Motor neuron (in vitro differentiated cells): Measurements from ENCODE around the gene EDEM3. TPM values are rescaled to one million over a fixed set of nuclear protein-coding genes. Genes with fewer than 3 reads are reported as not detected.

ENCODE experiments used
- ATAC-seq, 8 experiments: fragments of 200-7000 bp; cut with Tn5 transposase; replicated peaks in 6 of 8; 2 replicates each; pipeline ENCODE4 v1.8.0; 2021; ENCODE audit warnings: mild to moderate bottlenecking in 8 of 8, moderate library complexity in 8 of 8
- H3K27ac ChIP-seq, 2 donors: fragments of 250-450 bp; sonication (Bioruptor Pico); 2 replicates each; pipeline ENCODE4 v1.9.0; 2021; ENCODE audit warnings: antibody characterized with exemption in 2 of 2, mild to moderate bottlenecking in 2 of 2, moderate library complexity in 1 of 2
- H3K4me1 ChIP-seq, 2 donors: fragments of 250-450 bp; sonication (Bioruptor Pico); replicated peaks in 1 of 2; 2 replicates each; pipeline ENCODE4 v1.6.1; 2021; ENCODE audit warnings: antibody characterized with exemption in 2 of 2, mild to moderate bottlenecking in 2 of 2, moderate library complexity in 1 of 2
- H3K4me3 ChIP-seq, 5 donors: fragments of 250-450 bp; sonication (Bioruptor Pico); 2 replicates each; pipeline ENCODE4 v1.9.0; 2021; ENCODE audit warnings: antibody characterized with exemption in 5 of 5, mild to moderate bottlenecking in 5 of 5, moderate library complexity in 4 of 5
- WGBS, 10 experiments: fragments of 450-650 bp; shearing (Covaris generic); methylation state at CpG; one replicate each; pipeline ENCODE4 v1.0.0; 2022; 5-methylcytosine and 5-hydroxymethylcytosine counted together
- in situ Hi-C, 9 experiments: fragments of 400-800 bp; cut with MboI; loops; one replicate each; pipeline ENCODE4 v1.15.0; 2021; ENCODE audit warnings: low sequenced_read_pairs in 9 of 9, low pct_unique_long_range_greater_than_20kb in 2 of 9; ENCODE audit not compliant: unreplicated experiment in 9 of 9
- total RNA-seq, 8 experiments: library from RNA; unstranded; fragments of 300-600 nt; gene quantifications; 2 replicates each; pipeline versions ENCODE4 v1.2.3 to v1.2.4, GENCODE V29; 2022

Gene EDEM3
- total RNA-seq, result 100 to 1,000 TPM in 1 of 8 experiments, 10 to 100 TPM in 7; 24.1 to 127 (median 40.9) TPM

- H3K27ac ChIP-seq, result peak within 1 kb of the TSS; percentile 92 to 94
- WGBS, 10 experiments, result 0 to 1% (median 1%) methylated on average over 1 to 55 of the region's 76 CpGs; no CpG with 5 or more reads in 5 of the 10 experiments
- H3K4me3 ChIP-seq, result peak within 1 kb of the TSS; percentile 65 to 93 (median 88)
- peak; percentile 89 to 95 (median 94) for ATAC-seq
- in situ Hi-C loops, result no loop called here
- peaks cover 7 to 16% of the 10 kb centered on the region in 2 donors for H3K4me1 ChIP-seq
Observed at GRCh38 chr1:184754476-184755225, at the start of gene EDEM3. EDEM3 (minus strand) TSS chr1:184754858; CDS start chr1:184754646, 212 bp downstream.

DNA sequence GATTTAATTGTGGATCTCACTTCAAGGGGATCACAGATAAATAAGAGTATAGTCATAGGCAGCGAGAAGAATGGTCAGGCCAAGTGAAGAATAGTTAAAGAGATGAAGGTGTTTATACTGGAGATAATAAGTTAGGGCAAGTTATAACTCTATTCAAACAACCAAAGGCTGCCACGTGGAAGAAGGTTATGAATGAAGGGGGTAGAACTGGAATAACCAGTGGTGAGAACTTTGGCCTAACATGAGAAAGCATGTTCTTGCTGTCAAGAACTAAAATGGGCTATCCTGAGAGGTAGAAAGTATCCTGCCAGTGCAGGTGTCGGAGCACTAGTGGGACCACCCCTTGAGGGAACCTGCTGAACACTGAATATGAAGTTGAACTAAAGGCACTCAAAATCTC, 49.6 kb upstream of the EDEM3 start:
- Histone ChIP-seq H3K4me1 (no peaks in the 10 kb centered on the region), H3K27ac (no peak overlapping the region), H3K4me3 (no peak overlapping the region)
- no peak for ATAC-seq
- 60 to 100% (median 84%) methylated on average over 1 to 3 of the region's 3 CpGs; no CpG with 5 or more reads in 1 of the 10 experiments for WGBS, 10 experiments
- in situ Hi-C loops, result loop anchor here in 7 of 9 experiments (10.0 to 25.0 kb wide), 12 partner anchors 171 to 1433 kb away; partner anchors contain the start of genes SWT1 (in 3 of the 7), TRMT1L (in 3 of the 7) and NIBAN1 (in 1 of the 7)

DNA sequence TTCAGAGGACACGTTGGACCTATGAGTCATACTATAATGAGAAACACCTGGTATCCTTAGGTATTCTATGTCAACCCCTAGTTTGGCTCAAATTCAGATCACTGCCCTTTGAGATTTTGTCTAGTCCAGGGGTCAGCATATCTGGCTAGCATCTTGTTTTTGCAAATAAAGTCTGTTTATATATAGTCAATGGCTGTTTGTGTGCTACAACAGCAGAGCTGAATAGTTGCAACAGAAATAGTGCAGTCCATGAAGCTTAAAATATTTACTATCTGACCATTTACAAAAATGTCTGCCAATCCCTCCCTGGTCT, 48.5 kb upstream of the EDEM3 start:
- no peak for ATAC-seq
- H3K27ac ChIP-seq, result no peak overlapping the region
- in situ Hi-C loops, result loop anchor here in 7 of 9 experiments (10.0 to 25.0 kb wide), 12 partner anchors 172 to 1434 kb away; partner anchors contain the start of genes SWT1 (in 3 of the 7), TRMT1L (in 3 of the 7) and NIBAN1 (in 1 of the 7)

DNA sequence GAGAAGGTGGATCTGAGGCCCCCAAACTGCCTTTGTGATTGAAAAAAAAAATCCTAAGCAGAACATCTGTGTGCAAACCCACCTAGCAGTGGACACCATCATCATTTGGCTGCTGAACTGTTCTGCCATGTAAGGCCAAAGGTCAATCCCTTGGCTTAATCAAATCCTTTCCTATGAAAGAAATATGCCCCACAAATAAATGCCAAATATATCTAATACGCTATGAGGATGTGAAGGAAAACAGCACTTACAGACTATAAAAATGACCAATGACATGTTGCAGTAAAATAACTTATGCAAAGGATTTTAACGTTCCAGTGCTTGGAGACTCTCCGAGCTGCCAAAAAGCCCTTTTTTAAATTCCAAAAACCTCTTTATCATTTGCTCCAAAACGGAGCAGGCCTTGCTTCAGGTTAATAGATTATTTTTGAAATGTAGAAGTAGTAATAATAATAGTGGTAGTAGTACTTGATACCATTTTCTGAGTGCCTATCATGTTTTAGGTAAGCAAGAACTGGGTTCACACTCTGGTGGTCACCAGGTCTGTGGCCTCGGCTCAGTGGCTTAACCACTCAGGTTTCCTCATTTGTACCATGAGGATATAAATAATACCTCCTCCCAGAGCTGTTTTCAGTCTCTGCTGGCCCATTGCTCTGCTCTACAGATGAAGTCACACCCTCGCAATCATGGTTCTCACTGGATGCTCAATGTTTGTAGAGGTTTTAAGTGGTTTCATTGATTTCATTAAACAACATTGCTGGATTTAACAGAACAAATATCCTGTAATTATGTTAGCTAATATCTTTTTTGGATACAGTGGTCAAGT, 47.9 kb upstream of the EDEM3 start:
- no peak overlapping the region for H3K27ac ChIP-seq
- no peaks in the 10 kb centered on the region for H3K4me1 ChIP-seq
- H3K4me3 ChIP-seq, result no peak overlapping the region
- in situ Hi-C loops, result loop anchor here in 7 of 9 experiments (10.0 to 25.0 kb wide), 12 partner anchors 172 to 1435 kb away; partner anchors contain the start of genes SWT1 (in 3 of the 7), TRMT1L (in 3 of the 7) and NIBAN1 (in 1 of the 7)
- no peak for ATAC-seq
- 52 to 100% (median 75%) methylated on average over 1 to 6 of the region's 6 CpGs; no CpG with 5 or more reads in 1 of the 10 experiments for WGBS, 10 experiments

More for the DNA sequence above, 48.5 kb upstream of the EDEM3 start:
- Histone ChIP-seq H3K4me3 (no peak overlapping the region), H3K4me1 (no peaks in the 10 kb centered on the region)
- 22 to 100% (median 94%) methylated on average over 1 of the region's 1 CpG; no CpG with 5 or more reads in 6 of the 10 experiments for WGBS, 10 experiments

- peak in 2 of 8 experiments; percentile 19 to 23 for ATAC-seq
- in situ Hi-C loops, result loop anchor here in 7 of 9 experiments (10.0 to 25.0 kb wide), 12 partner anchors 173 to 1436 kb away; partner anchors contain the start of genes SWT1 (in 3 of the 7), TRMT1L (in 3 of the 7) and NIBAN1 (in 1 of the 7)
- WGBS, 10 experiments, result 71 to 80% methylated on average over 1 of the region's 1 CpG; no CpG with 5 or more reads in 8 of the 10 experiments
- no peak overlapping the region for H3K4me3 ChIP-seq
- H3K4me1 ChIP-seq, result no peaks in the 10 kb centered on the region
- H3K27ac ChIP-seq, result no peak overlapping the region
Observed at GRCh38 chr1:184801503-184801902, 46.8 kb upstream of the EDEM3 start.

DNA sequence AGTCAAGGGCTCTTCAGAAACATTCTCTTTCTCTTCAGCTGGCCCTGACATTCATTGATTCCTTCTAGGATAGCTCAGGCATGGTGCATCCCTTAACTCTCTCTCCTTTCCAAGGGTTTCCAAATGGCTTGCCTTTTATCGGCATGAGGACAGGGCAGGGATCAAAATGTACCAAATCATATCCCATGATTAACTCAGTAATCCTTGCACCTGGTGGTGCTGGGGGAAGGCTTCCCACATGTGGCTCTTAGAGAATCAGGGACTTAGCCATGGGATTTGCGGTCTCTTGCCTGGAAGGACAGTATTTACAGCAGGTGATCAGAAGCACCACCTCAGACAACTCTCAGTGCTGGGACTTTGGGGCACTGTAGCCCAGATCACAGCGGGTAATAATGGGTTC, 46.2 kb upstream of the EDEM3 start:
- in situ Hi-C loops, result loop anchor here in 7 of 9 experiments (10.0 to 25.0 kb wide), 12 partner anchors 174 to 1436 kb away; partner anchors contain the start of genes SWT1 (in 3 of the 7), TRMT1L (in 3 of the 7) and NIBAN1 (in 1 of the 7)

DNA sequence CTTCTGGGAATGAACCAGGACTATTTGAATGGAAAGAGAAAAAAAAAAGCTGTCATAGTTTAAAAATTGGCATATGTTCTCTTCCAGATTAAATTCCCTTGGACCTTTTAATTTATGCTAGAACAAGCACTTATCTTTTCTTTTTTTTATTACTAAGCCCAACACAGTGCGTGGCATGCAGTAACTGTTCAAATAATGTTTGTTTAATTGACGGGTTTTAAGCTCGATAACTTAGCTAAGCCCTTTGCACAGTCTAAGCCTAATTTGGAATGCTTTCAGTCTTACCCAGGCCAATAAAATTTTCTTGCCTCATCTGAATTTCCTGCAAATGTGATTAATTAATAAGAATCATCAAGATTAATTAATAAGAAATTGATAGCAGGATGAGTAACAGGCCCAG, 39.3 kb upstream of the EDEM3 start:
- no peak for ATAC-seq
- Histone ChIP-seq H3K4me3 (no peak overlapping the region), H3K4me1 (peaks cover 0 to 2% of the 10 kb centered on the region in 2 donors), H3K27ac (no peak overlapping the region)
- in situ Hi-C loops, result no loop called here
- WGBS, 10 experiments, result 64 to 100% (median 89%) methylated on average over 2 to 3 of the region's 3 CpGs; no CpG with 5 or more reads in 1 of the 10 experiments

More for the DNA sequence above, 46.2 kb upstream of the EDEM3 start:
- Histone ChIP-seq H3K27ac (no peak overlapping the region), H3K4me3 (no peak overlapping the region), H3K4me1 (no peaks in the 10 kb centered on the region)
- ATAC-seq, result no peak
- WGBS, 10 experiments, result 20 to 100% (median 100%) methylated on average over 1 to 3 of the region's 3 CpGs; no CpG with 5 or more reads in 3 of the 10 experiments

DNA sequence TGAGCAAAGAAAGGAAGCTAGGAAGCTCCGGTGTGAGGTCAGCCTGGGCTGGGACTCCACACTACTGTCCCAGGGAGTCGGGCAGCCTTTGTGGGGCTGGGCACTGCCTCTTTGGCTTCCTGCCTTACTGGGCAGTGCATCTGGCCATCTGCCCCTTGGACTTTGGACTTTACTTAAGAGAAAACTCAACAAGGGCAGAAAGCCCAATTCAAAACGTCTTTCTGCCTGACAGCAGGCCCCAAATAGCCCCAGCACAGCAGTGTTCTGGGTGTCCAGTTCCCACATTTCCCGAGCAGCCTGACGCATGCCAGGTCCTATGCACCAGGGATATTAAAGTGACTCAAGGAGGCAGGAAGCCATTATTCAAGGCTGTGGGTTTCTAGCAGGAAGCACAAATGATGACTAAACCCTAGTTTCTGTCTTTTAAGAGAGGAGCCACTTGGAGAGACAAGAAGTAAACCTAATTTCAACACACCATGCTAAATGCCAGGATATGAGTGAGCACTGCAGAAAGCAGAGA, 37.9 kb upstream of the EDEM3 start:
- ATAC-seq, result peak in 4 of 8 experiments; percentile 44 to 94 (median 80)
- in situ Hi-C loops, result no loop called here
- WGBS, 10 experiments, result 0 to 79% (median 70%) methylated on average over 1 to 5 of the region's 5 CpGs; no CpG with 5 or more reads in 3 of the 10 experiments
- peaks cover 0 to 2% of the 10 kb centered on the region in 2 donors for H3K4me1 ChIP-seq
- no peak overlapping the region for H3K27ac ChIP-seq
- no peak overlapping the region for H3K4me3 ChIP-seq

GRCh38 chr1:184791550-184791900, 36.9 kb upstream of the EDEM3 start:
- H3K4me3 ChIP-seq, result no peak overlapping the region
- in situ Hi-C loops, result no loop called here
- H3K4me1 ChIP-seq, result peaks cover 0 to 2% of the 10 kb centered on the region in 2 donors
- 0 to 100% (median 79%) methylated on average over 1 to 2 of the region's 2 CpGs; no CpG with 5 or more reads in 2 of the 10 experiments for WGBS, 10 experiments
- no peak overlapping the region for H3K27ac ChIP-seq
- ATAC-seq, result no peak

DNA sequence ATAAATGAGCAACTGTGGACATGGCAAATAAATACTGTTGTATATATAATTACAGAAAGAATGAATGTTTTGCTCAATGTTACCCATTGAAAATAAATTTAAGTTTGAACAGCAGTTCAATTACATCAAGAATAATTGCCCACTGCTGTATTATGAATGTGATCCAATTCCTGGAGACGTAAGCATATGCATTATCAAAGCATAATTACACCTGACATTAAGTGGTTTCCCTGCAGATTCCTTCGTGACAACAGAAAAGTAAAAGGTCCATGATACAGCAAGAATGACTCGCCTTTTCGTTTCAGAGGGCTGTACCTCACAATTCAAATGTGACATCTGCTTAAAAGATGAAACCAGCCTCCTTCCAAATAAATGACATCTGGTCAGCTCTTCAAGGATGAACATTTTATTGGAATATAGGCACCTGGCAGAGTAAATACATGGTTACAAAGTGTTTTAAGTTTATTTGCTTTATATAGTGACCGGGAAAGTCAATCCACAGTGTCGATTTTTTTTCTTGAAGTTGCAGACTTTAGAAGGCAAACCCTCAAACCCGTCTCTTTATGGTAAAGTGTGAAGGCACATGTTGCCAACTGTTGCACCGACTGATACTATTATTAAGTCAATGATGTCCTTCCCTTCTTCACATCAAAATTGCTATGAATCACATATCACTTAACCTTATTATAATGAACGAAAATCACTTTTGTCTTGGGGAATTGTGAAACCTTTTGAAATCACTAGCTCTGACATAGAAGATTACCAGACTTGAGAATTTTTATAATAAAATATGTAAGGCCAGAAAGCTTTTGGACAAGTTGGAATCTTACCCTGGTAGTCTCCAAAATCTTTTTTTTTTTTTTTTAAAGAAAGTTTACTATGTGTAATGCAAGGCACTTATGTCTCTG, 36.2 kb upstream of the EDEM3 start:
- 9 to 87% (median 73%) methylated on average over 5 to 9 of the region's 9 CpGs; no CpG with 5 or more reads in 1 of the 10 experiments for WGBS, 10 experiments
- Histone ChIP-seq H3K27ac (no peak overlapping the region), H3K4me3 (no peak overlapping the region), H3K4me1 (peaks cover 0 to 2% of the 10 kb centered on the region in 2 donors)
- ATAC-seq, result no peak
- in situ Hi-C loops, result no loop called here

DNA sequence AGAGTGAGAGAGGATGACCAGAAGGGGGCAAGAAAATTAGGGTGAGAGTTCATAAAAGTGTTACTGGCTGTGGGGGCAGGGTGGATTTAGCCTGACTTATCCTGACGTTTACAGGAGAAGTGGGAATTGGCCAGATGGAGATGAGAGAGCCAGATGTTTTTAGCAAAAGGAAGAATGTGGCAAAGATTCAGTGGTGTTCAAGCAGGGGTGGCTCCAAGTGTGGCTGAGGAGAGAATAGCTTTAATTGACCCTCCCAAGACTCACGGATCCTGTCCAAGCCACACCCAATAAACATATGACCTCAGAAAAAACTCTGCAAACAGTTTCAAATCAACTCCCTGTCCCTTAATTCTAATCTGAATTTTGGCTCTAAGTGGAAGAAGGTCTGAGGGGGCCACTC, 35.2 kb upstream of the EDEM3 start:
- ATAC-seq, result peak in 2 of 8 experiments; percentile 27 to 69
- in situ Hi-C loops, result no loop called here

More for the DNA sequence above, 35.2 kb upstream of the EDEM3 start:
- Histone ChIP-seq H3K4me3 (no peak overlapping the region), H3K27ac (no peak overlapping the region), H3K4me1 (peaks cover 0 to 2% of the 10 kb centered on the region in 2 donors)
- 0 to 87% (median 71%) methylated on average over 1 to 2 of the region's 2 CpGs; no CpG with 5 or more reads in 3 of the 10 experiments for WGBS, 10 experiments
